Ishikawa (cell line): ENCODE results near the gene CCDC86.

Source experiments
- CEBPB ChIP-seq: IDR thresholded peaks from 2 replicates; pipeline ENCODE4 v1.6.1; 2012
- CREB1 ChIP-seq: IDR thresholded peaks from 2 replicates; pipeline ENCODE4 v1.6.1; 2012; ENCODE audit warnings: low read depth
- EGR1 ChIP-seq: IDR thresholded peaks from 2 replicates; pipeline ENCODE4 v1.6.1; 2012
- EP300 ChIP-seq: IDR thresholded peaks from 2 replicates; pipeline ENCODE4 v1.6.1; 2012; ENCODE audit warnings: borderline replicate concordance
- FOXM1 ChIP-seq: IDR thresholded peaks from 2 replicates; pipeline ENCODE4 v1.6.1; 2012; ENCODE audit warnings: low read depth, borderline replicate concordance
- NFIC ChIP-seq: IDR thresholded peaks from 2 replicates; pipeline ENCODE4 v1.6.1; 2012
- RAD21 ChIP-seq: IDR thresholded peaks from 2 replicates; pipeline ENCODE4 v1.6.1; 2012; ENCODE audit warnings: low read depth
- TAF1 ChIP-seq: IDR thresholded peaks from 2 replicates; pipeline ENCODE4 v1.6.1; 2012; ENCODE audit warnings: low read depth, mild to moderate bottlenecking
- TCF12 ChIP-seq: IDR thresholded peaks from 2 replicates; pipeline ENCODE4 v1.6.1; 2012; ENCODE audit warnings: low read depth
- TEAD4 ChIP-seq: IDR thresholded peaks from 2 replicates; pipeline ENCODE4 v1.6.1; 2012
- YY1 ChIP-seq: IDR thresholded peaks from 2 replicates; pipeline ENCODE4 v1.6.1; 2012; ENCODE audit warnings: low read depth
- ZBTB7A ChIP-seq: IDR thresholded peaks from 2 replicates; pipeline ENCODE4 v1.6.1; 2012; ENCODE audit warnings: low read depth
- TF ChIP-seq, protein P1 (sequence below): IDR thresholded peaks from 2 replicates; pipeline ENCODE4 v1.6.1; 2012
- TF ChIP-seq, protein P2 (sequence below): IDR thresholded peaks from 2 replicates; pipeline ENCODE4 v1.6.1; 2012; ENCODE audit warnings: low read depth, mild to moderate bottlenecking

The CCDC86 gene

DNA sequence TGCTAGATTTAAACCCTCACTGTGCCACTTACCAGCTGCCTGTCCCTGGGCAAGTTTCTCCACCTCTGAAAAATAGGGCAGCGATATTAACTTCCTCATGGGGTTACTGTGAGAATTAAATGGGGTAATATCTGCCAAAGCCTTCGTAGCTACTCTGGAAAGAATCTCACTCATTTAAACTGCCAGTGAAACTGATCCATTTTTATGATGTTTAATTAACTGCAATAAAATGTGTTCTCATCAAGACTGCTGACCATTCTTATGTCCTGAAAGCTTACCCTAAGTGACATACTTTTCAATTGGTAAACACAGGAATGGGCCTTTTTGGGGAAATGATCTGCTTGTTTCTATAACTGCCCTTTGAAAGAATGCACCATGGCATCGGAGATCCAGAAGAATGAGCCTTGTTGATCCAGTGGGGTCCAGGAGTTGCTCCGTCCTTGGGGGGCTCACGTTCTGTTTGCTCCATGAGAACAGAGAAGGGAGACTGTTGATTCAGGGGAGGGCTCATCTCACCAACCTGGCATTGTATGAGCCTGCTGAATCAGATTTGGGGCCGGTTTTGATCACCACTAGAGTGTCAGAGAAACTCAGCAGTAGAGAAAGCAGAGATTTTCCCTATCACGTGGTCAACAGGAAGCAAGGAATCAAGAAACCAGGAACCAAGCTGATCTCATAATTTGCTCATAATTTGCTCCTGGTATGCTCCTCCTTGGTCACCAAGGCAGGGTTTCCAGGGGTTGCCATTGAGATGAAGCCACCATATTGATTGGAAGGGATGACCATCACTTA is 7.0 kb upstream of the CCDC86 start:
- no peak for TF ChIP-seq FOXM1

DNA sequence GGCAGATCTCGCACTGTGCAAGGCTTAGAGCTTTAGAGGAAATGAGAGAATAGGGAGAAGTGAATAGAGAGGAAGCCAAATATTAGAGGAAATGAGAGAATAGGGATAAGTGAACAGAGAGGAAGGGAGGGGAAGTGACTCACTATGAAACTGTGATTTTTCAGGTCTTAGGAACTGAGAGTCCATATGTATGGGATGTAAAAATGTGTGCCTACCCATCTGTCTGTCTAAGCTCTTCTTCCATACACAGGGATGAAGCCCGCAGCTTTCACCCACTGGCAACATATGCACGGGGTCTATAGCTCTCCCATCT is 6.4 kb upstream of the CCDC86 start:
- TF ChIP-seq CEBPB: no peak
- no peak for TF ChIP-seq CREB1
- TF ChIP-seq FOXM1: no peak
- no peak for TF ChIP-seq TCF12
- TF ChIP-seq, protein P1, sequence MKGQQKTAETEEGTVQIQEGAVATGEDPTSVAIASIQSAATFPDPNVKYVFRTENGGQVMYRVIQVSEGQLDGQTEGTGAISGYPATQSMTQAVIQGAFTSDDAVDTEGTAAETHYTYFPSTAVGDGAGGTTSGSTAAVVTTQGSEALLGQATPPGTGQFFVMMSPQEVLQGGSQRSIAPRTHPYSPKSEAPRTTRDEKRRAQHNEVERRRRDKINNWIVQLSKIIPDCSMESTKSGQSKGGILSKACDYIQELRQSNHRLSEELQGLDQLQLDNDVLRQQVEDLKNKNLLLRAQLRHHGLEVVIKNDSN: no peak
- TF ChIP-seq NFIC: no peak
- TF ChIP-seq, protein P2, sequence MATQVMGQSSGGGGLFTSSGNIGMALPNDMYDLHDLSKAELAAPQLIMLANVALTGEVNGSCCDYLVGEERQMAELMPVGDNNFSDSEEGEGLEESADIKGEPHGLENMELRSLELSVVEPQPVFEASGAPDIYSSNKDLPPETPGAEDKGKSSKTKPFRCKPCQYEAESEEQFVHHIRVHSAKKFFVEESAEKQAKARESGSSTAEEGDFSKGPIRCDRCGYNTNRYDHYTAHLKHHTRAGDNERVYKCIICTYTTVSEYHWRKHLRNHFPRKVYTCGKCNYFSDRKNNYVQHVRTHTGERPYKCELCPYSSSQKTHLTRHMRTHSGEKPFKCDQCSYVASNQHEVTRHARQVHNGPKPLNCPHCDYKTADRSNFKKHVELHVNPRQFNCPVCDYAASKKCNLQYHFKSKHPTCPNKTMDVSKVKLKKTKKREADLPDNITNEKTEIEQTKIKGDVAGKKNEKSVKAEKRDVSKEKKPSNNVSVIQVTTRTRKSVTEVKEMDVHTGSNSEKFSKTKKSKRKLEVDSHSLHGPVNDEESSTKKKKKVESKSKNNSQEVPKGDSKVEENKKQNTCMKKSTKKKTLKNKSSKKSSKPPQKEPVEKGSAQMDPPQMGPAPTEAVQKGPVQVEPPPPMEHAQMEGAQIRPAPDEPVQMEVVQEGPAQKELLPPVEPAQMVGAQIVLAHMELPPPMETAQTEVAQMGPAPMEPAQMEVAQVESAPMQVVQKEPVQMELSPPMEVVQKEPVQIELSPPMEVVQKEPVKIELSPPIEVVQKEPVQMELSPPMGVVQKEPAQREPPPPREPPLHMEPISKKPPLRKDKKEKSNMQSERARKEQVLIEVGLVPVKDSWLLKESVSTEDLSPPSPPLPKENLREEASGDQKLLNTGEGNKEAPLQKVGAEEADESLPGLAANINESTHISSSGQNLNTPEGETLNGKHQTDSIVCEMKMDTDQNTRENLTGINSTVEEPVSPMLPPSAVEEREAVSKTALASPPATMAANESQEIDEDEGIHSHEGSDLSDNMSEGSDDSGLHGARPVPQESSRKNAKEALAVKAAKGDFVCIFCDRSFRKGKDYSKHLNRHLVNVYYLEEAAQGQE: no peak

DNA sequence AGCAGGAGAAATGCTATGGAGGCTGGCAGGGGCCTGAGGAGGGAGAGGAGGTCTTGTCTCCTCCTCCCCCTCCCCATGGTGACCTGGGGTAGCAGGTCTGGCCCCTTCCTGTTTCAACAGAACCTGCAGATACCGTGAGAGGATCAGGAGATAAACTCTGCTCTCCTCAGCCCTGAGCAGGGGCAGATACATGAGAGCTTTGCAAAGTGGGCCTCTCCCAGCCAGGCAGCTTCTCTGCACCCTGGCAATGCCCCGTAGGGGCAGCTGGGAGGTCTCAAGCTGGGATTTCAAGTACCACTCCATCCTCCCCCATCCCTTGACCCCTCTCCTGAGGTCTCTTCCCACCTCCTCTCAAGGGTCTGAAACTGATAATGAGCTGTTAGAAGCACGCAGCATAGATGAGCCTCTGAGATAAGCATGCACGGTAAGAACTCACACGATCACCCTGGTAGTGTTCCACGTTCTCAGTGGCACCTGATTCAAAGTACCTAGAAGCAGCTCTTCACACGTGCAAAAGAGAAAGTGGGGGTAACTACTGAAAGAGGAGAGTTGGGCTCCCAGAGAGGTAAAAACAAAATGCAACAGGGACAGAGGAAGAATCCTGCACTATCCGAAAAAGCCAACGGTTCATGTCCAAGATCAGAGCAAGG is 4.9 kb upstream of the CCDC86 start:
- TF ChIP-seq, protein P1: no peak
- TF ChIP-seq TCF12 (no peak), TEAD4 (no peak), CEBPB (no peak), RAD21 (no peak), EGR1 (no peak), ZBTB7A (no peak), NFIC (no peak), EP300 (no peak), CREB1 (no peak)
- TF ChIP-seq, protein P2: no peak

DNA sequence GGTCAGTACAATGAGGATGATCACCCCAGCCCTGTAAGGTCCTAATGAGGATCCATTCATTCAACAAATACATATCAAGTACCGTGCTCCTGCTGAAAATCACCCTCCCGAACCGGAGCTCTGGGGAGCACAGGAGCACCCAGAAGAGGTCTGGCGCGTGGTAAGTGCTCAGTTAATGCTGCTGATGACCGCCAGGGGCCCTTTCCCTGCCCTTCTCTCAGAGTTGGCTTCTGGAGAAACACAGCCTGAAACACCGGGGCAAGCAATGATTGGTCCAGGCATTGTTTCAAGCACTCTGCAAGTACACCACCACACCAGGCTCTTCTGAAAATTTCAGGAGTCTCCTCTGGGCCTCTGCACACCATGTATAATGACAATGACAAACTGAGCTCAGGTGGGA is 3.8 kb upstream of the CCDC86 start:
- TF ChIP-seq YY1: no peak
- TF ChIP-seq NFIC: no peak
- TF ChIP-seq, protein P2: no peak
- no peak for TF ChIP-seq CREB1
- TF ChIP-seq RAD21: no peak
- TF ChIP-seq CEBPB: no peak
- no peak for TF ChIP-seq FOXM1
- no peak for TF ChIP-seq TAF1
